Measurements from ENCODE around the gene GNA15.

Gene GNA15

GRCh38 chr19:3142781-3143337 lies 7.0 kb downstream of the GNA15 start:
- H3K4me1 ChIP-seq (ENCODE audit: low read length): no peaks in the 10 kb centered on the region
- no peak overlapping the region for H2AFZ ChIP-seq (ENCODE audit: low read length)
- no peak overlapping the region for H3K27ac ChIP-seq (ENCODE audit: low read length)
- no peak overlapping the region for H3K4me2 ChIP-seq (ENCODE audit: low read depth, low read length)
- TF ChIP-seq EZH2 (optimal IDR thresholded peaks at IDR 0.05; ENCODE audit: low read depth, low read length): no peak
- TF ChIP-seq EZH2phosphoT487 (IDR thresholded peaks at IDR 0.05; ENCODE audit: low read length): no peak
- no peak for TF ChIP-seq CTCF (IDR thresholded peaks at IDR 0.05; ENCODE audit: low read length)
- no peaks in the 10 kb centered on the region for H4K20me1 ChIP-seq (ENCODE audit: insufficient read depth, low read length)
- no peaks in the 10 kb centered on the region for H3F3A ChIP-seq (ENCODE audit: insufficient read depth, low read length)
- no peaks in the 10 kb centered on the region for H3K79me2 ChIP-seq (ENCODE audit: low read length)
- no peaks in the 10 kb centered on the region for H3K9me2 ChIP-seq (replicated peaks; ENCODE audit: insufficient read depth, low read length)
- H3K9me3 ChIP-seq (replicated peaks; ENCODE audit: insufficient read depth, low read length): no peaks in the 10 kb centered on the region
- no peak overlapping the region for H3K9ac ChIP-seq (ENCODE audit: low read length)
- H3K36me3 ChIP-seq (replicated peaks; ENCODE audit: insufficient read depth, low read length): no peaks in the 10 kb centered on the region
- DNase-seq: no peak
- H3K4me3 ChIP-seq (ENCODE audit: low read length): no peak overlapping the region
- H3K27me3 ChIP-seq (replicated peaks; ENCODE audit: insufficient read depth, low read length): peaks cover 71% of the 10 kb centered on the region

- Histone ChIP-seq H4K20me1 (ENCODE audit: insufficient read depth, low read length) (no peaks in the 10 kb centered on the region), H3K36me3 (replicated peaks; ENCODE audit: insufficient read depth, low read length) (no peaks in the 10 kb centered on the region), H3K27ac (ENCODE audit: low read length) (no peak overlapping the region), H3K4me1 (ENCODE audit: low read length) (no peaks in the 10 kb centered on the region), H3K9me3 (replicated peaks; ENCODE audit: insufficient read depth, low read length) (no peaks in the 10 kb centered on the region), H3K9ac (ENCODE audit: low read length) (no peak overlapping the region), H3K4me3 (ENCODE audit: low read length) (no peak overlapping the region), H3K4me2 (ENCODE audit: low read depth, low read length) (no peak overlapping the region), H3F3A (ENCODE audit: insufficient read depth, low read length) (no peaks in the 10 kb centered on the region), H3K9me2 (replicated peaks; ENCODE audit: insufficient read depth, low read length) (no peaks in the 10 kb centered on the region), H3K27me3 (replicated peaks; ENCODE audit: insufficient read depth, low read length) (peaks cover 76% of the 10 kb centered on the region), H3K79me2 (ENCODE audit: low read length) (no peaks in the 10 kb centered on the region), H2AFZ (ENCODE audit: low read length) (no peak overlapping the region)
- no peak for DNase-seq
- no peak for TF ChIP-seq EZH2 (optimal IDR thresholded peaks at IDR 0.05; ENCODE audit: low read depth, low read length)
- TF ChIP-seq CTCF (IDR thresholded peaks at IDR 0.05; ENCODE audit: low read length): no peak
- no peak for TF ChIP-seq EZH2phosphoT487 (IDR thresholded peaks at IDR 0.05; ENCODE audit: low read length)
These were observed 10.3 kb downstream of the GNA15 start for GRCh38 chr19:3145909-3146676.

- Histone ChIP-seq H3K9me3 (replicated peaks; ENCODE audit: insufficient read depth, low read length) (no peaks in the 10 kb centered on the region), H3K27ac (ENCODE audit: low read length) (no peak overlapping the region), H3F3A (ENCODE audit: insufficient read depth, low read length) (no peaks in the 10 kb centered on the region), H3K9ac (ENCODE audit: low read length) (no peak overlapping the region), H3K9me2 (replicated peaks; ENCODE audit: insufficient read depth, low read length) (no peaks in the 10 kb centered on the region), H2AFZ (ENCODE audit: low read length) (no peak overlapping the region), H3K27me3 (replicated peaks; ENCODE audit: insufficient read depth, low read length) (peaks cover 70% of the 10 kb centered on the region), H3K36me3 (replicated peaks; ENCODE audit: insufficient read depth, low read length) (no peaks in the 10 kb centered on the region), H3K79me2 (ENCODE audit: low read length) (no peaks in the 10 kb centered on the region), H3K4me1 (ENCODE audit: low read length) (no peaks in the 10 kb centered on the region), H3K4me2 (ENCODE audit: low read depth, low read length) (no peak overlapping the region), H3K4me3 (ENCODE audit: low read length) (no peak overlapping the region), H4K20me1 (ENCODE audit: insufficient read depth, low read length) (no peaks in the 10 kb centered on the region)
- peak; percentile 86 for TF ChIP-seq CTCF (IDR thresholded peaks at IDR 0.05; ENCODE audit: low read length)
- no peak for TF ChIP-seq EZH2phosphoT487 (IDR thresholded peaks at IDR 0.05; ENCODE audit: low read length)
- peak; percentile 21 for DNase-seq
These were observed 10.9 kb downstream of the GNA15 start for GRCh38 chr19:3146677-3147100.
